ENCODE data around the gene TAF11L2. TPM values are rescaled to one million over a fixed set of nuclear protein-coding genes. Genes with fewer than 3 reads are reported as not detected.
"Not testable (repeated sequence)": the region's sequence is repeated elsewhere in the genome, so short reads cannot be mapped to it uniquely, and the experiment has no call there.

Gene TAF11L2
- not detected in 2 replicates for total RNA-seq

- intact Hi-C loops (cut with micrococcal nuclease), result not testable (repeated sequence)
Measured at GRCh38 chr5:17497931-17498330, at the start of gene TAF11L2. Gene TAF11L2, plus strand, starts transcription at chr5:17498231.

GRCh38 chr5:17448877-17449276 is 49.2 kb upstream of the TAF11L2 start:
- intact Hi-C loops (cut with micrococcal nuclease), result no loop called here

- intact Hi-C loops (cut with micrococcal nuclease), result no loop called here
Measured at GRCh38 chr5:17452936-17453335, 45.1 kb upstream of the TAF11L2 start.

GRCh38 chr5:17455942-17456341 is 42.1 kb upstream of the TAF11L2 start:
- intact Hi-C loops (cut with micrococcal nuclease), result no loop called here

GRCh38 chr5:17461793-17462192 is 36.2 kb upstream of the TAF11L2 start:
- intact Hi-C loops (cut with micrococcal nuclease), result no loop called here

- intact Hi-C loops (cut with micrococcal nuclease), result no loop called here
Measured at GRCh38 chr5:17463653-17464052, 34.4 kb upstream of the TAF11L2 start.

GRCh38 chr5:17470064-17470463 is 28.0 kb upstream of the TAF11L2 start:
- intact Hi-C loops (cut with micrococcal nuclease), result no loop called here

- intact Hi-C loops (cut with micrococcal nuclease), result not testable (repeated sequence)
Measured at GRCh38 chr5:17475064-17475463, 23.0 kb upstream of the TAF11L2 start.

- intact Hi-C loops (cut with micrococcal nuclease), result no loop called here
Measured at GRCh38 chr5:17477043-17477442, 21.0 kb upstream of the TAF11L2 start.

- intact Hi-C loops (cut with micrococcal nuclease), result no loop called here
Measured at GRCh38 chr5:17477573-17478265, 20.3 kb upstream of the TAF11L2 start.

- intact Hi-C loops (cut with micrococcal nuclease), result no loop called here
Measured at GRCh38 chr5:17481378-17481777, 16.7 kb upstream of the TAF11L2 start.

- intact Hi-C loops (cut with micrococcal nuclease), result no loop called here
Measured at GRCh38 chr5:17482790-17483189, 15.2 kb upstream of the TAF11L2 start.

- intact Hi-C loops (cut with micrococcal nuclease), result not testable (repeated sequence)
Measured at GRCh38 chr5:17486464-17487173, 11.4 kb upstream of the TAF11L2 start.

- intact Hi-C loops (cut with micrococcal nuclease), result no loop called here
Measured at GRCh38 chr5:17487174-17487512, 10.9 kb upstream of the TAF11L2 start.

GRCh38 chr5:17491257-17491656 is 6.8 kb upstream of the TAF11L2 start:
- intact Hi-C loops (cut with micrococcal nuclease), result not testable (repeated sequence)

GRCh38 chr5:17492770-17493169 is 5.3 kb upstream of the TAF11L2 start:
- intact Hi-C loops (cut with micrococcal nuclease), result no loop called here

- intact Hi-C loops (cut with micrococcal nuclease), result no loop called here
Measured at GRCh38 chr5:17497446-17497845, 585 bp upstream of the TAF11L2 start.

- intact Hi-C loops (cut with micrococcal nuclease), result no loop called here
Measured at GRCh38 chr5:17511775-17512325, 13.8 kb downstream of the TAF11L2 start.

- intact Hi-C loops (cut with micrococcal nuclease), result not testable (repeated sequence)
Measured at GRCh38 chr5:17517526-17517925, 19.5 kb downstream of the TAF11L2 start.

- intact Hi-C loops (cut with micrococcal nuclease), result not testable (repeated sequence)
Measured at GRCh38 chr5:17518067-17518466, 20.0 kb downstream of the TAF11L2 start, which contains the start of gene TAF11L3. Gene TAF11L3, plus strand, starts transcription at chr5:17518367.

- intact Hi-C loops (cut with micrococcal nuclease), result not testable (repeated sequence)
Measured at GRCh38 chr5:17519508-17519907, 21.5 kb downstream of the TAF11L2 start.

GRCh38 chr5:17521501-17521900 is 23.5 kb downstream of the TAF11L2 start, which contains the start of gene TAF11L4:
Gene TAF11L4, plus strand, starts transcription at chr5:17521801.
- intact Hi-C loops (cut with micrococcal nuclease), result not testable (repeated sequence)

All from T-helper 2 cell treated with Interferon-gamma antibody and Interleukin-4, amounts not matched to agents 100 ng/mL and 5 ng/mL, for 36 hours (primary cell).